ENCODE data around the gene HLA-DOA.

Gene HLA-DOA

GRCh38 chr6:33017018-33017417 lies 7.6 kb upstream of the HLA-DOA start:
- DNase-seq (ENCODE audit: low read depth), result no peak

DNA sequence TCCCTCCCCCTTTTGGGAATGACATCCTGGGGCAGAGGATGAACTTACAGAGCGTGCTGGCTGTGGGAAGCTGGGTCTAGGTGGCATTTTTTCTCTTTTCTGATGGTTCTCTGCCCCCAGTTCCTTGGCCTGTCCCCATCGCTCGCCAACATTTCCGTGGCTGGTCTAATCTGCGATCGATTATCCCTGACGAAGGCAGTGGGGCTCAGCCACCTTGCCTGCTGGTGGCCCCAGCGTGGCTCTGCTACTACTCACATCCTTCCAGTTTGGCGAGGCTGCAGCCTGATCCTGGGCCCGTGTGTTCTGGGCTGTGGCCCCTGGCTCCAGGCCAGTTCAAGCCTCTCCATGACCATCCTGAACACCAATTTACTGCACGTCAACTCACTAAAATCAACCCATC lies 6.4 kb upstream of the HLA-DOA start:
- no peak for DNase-seq (ENCODE audit: low read depth)

- peak; percentile 84 for DNase-seq (ENCODE audit: low read depth)
These were observed 5.6 kb upstream of the HLA-DOA start for GRCh38 chr6:33014841-33015634.

DNA sequence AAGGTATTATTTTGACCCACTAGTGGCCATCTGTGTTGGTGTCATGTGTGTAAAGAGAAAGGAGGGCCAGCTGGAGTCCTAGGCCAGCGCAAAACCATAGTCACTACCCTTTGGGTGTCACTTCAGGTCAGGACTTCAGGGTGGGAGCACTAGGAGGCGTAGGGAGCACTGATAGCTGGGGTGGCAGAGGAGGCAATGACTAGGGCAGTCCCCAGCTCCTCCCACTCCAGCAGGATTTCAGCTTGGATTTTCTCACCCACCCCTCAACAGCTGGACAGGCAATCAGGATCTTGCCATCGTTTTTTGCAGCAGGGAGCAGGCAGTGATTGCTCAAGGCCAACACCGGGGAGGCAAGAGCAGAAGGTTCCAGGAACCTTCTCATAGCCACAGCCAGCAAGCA lies 4.2 kb upstream of the HLA-DOA start:
- DNase-seq (ENCODE audit: low read depth), result no peak

DNA sequence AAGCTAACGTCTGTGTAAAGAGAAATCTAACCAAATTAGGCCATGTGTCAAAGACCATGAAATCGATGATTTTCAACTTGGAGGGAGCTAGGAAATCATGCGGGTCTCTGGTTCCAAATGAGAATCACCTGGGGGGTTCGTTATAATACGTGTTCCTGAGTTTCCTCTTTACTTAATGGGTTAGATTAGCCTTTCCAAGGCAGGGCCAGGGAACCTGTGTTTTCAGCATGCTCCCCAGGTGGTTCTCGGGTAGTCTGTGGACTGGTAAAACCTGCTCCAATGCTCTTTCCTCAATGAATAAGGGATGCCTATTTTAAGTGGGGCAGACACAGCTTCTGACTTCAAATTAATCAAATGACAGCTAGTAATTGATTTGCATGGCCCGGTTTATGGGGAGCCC lies 965 bp upstream of the HLA-DOA start:
- DNase-seq (ENCODE audit: low read depth), result no peak

- no peak for DNase-seq (ENCODE audit: low read depth)
These were observed 1.5 kb downstream of the HLA-DOA start for GRCh38 chr6:33007831-33008400.

DNA sequence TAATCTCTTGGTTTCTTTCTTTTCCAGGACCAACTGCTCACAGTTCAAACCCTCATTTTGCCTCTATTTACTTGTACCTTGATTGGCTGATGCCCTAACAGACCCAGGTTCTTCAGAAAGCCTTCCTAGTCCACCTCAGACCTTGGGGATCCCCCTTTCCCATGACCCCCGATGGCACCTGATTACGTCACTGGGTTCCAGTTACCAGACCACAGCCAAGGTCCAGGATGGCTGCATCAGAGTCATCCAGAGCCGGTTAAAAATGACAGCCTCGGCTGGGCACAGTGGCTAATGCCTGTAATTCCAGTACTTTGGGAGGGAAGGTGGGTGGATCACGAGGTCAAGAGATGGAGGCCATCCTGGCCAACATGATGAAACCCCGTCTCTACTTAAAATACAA lies 4.5 kb downstream of the HLA-DOA start:
- DNase-seq (ENCODE audit: low read depth), result no peak

- DNase-seq (ENCODE audit: low read depth), result no peak
These were observed 7.7 kb downstream of the HLA-DOA start for GRCh38 chr6:33001685-33002084.

- no peak for DNase-seq (ENCODE audit: low read depth)
These were observed 9.3 kb downstream of the HLA-DOA start for GRCh38 chr6:33000055-33000454.

DNA sequence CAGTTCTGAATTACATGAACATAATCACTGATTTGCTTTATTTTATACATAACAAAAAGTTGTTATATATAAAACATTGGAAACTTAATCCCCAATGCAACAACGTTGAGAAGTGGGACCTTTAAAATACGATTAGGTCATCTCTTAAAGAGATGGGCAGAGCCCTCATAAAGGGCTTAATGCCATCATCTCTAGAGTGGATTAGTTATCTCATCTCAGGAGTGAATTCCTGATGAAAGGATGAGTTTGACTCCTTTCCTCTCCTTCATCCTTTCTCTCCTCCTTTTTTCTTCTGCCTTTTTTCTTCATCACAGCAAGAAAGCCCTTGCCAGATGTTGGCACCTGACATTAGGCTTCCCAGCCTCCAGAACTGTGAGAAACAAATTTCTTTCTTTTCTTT lies 13.9 kb downstream of the HLA-DOA start:
- DNase-seq (ENCODE audit: low read depth), result no peak

- no peak for DNase-seq (ENCODE audit: low read depth)
These were observed 15.9 kb downstream of the HLA-DOA start for GRCh38 chr6:32993363-32993973.

DNA sequence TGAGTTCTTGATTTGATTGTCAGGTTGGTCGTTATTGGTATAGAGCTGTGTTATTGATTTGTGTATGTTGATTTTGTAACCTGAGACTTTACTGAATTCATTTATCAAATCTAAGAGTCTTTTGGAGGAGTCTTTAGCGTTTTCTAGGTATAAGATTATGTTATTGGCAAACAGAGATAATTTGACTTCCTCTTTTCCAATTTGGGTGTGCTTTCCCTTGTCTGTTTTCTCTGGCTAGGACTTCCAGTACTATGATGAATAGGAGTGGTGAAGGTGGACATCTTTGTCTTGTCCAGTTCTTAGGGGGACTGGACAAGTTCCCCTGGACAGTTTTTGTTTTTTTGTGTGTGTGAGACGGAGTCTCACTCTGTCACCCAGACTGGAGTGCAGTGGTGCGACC lies 17.4 kb downstream of the HLA-DOA start:
- DNase-seq (ENCODE audit: low read depth), result no peak

DNA sequence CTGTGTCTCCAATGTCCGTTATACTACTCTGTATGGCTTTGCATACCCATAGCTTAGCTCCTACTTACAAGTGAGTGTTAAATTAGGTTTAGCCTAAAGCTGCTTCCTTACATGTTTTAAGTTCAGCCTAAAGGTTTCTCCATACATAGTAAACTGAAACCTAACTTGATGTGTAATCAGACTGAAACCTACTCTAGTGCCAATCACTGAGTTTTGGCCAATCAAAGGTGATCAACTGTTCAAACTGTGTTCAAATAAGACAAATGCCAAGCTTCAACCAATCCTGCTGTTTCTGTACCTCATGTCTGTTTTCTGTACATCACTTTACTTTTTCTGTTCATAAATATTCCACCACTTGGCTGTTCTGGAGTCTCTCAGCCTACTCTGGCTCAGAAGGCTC lies 20.0 kb downstream of the HLA-DOA start:
- no peak for DNase-seq (ENCODE audit: low read depth)

DNA sequence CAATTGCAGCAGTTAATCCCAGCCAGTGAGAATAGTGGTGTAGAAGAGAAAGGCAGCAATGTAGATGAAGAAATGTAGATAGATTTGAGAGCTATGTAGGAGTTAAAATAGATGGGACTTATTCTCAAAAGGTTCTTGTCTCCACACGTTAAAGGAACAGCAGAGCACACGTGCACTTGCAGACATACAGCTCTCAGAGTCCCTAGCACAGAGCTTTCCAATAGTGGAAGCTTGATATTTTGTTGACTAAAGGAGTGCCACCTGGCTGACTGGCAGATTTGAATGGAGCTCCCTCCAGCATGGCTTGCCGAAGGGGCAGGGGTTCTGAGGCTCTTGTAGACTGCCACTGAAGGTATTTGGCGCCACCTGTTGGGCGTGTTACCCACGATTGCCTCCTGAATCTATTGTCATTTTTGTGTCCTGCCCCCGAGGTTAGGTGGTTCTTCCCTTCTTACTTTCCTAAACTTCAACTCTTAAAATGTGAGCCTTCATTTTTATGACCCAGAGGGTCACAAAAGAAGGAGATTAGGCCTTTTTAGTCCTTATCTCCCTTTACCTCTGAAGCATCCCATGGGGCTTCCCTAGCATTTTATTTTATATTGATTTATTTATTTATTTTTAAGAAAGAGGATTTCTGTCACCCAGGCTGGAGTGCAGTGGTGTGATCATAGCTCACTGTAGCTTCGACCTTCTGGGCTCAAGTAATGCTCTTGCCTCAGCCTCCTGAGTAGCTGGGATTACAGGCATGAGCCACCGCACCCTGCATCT lies 24.6 kb downstream of the HLA-DOA start:
- peak; percentile 75 for DNase-seq (ENCODE audit: low read depth)

DNA sequence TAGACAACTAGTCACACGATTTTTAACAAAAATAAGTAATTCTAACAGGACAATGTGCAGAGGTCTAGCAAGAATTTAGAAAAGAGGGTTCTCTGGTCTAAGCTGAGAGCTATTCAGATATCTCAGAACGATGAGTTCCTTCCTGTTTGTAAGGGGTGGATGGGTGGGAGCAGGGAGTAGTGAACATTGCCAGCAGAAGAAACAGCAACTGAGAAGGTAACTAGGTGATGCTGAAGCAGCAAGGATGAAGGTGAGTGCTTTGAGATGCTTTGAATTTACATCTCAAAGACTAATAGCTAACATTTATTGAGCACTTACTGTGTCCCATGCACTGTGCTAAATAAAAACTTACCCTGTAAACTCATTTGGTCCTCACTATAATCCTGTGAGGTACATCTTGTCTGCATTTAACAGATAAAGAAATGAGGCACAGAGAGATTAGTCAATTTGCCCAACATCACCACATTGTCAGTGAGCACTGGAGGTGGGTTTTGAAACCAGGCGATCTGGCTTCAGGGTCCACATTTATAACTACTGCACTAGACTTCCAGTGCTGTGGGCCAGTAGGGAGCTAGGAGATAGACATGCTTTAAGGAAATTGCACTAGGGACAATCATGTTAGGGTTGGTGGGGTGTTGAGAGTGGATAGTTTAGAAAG lies 25.3 kb downstream of the HLA-DOA start:
- no peak for DNase-seq (ENCODE audit: low read depth)

GRCh38 chr6:32983493-32983848 lies 25.9 kb downstream of the HLA-DOA start:
- DNase-seq (ENCODE audit: low read depth), result no peak

DNA sequence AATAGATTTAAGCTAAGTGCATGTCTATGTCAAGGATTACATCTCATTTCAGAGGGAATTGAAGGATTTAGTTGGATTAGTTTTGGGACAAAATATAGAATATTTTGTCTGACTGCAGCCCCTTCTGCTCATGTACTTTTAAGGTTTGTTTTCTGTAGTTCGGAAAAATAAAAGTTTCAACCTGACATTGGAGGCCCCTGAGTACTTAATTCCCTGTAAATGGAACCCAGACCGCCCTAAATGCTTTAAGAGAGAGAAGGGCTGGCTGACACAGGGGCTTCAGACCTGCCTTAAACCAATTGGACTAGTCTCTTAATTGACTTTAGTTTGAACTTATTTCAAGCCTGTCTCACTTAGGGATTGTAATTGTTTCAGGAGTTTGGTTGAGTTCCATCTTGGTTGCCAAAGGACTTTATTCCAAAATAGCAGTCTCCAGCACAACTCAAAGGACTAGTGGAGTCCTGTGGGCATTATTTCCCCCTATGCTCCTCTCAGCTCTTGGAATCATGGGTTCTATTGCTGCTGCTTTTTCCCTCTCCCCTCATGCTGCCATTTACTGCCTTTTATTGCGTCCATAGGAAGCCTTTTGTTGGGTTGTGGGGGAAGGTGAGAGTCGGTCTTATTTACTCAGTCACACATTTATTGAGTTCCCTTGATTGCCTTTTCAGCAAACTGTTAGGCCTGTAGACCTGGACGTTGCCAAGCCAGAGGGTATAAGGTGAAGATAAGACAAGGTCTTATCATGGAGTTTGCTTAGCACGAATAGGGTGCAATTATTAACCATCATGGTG lies 26.5 kb downstream of the HLA-DOA start:
- DNase-seq (ENCODE audit: low read depth), result no peak

GRCh38 chr6:32982084-32982701 lies 27.2 kb downstream of the HLA-DOA start:
- no peak for DNase-seq (ENCODE audit: low read depth)

DNA sequence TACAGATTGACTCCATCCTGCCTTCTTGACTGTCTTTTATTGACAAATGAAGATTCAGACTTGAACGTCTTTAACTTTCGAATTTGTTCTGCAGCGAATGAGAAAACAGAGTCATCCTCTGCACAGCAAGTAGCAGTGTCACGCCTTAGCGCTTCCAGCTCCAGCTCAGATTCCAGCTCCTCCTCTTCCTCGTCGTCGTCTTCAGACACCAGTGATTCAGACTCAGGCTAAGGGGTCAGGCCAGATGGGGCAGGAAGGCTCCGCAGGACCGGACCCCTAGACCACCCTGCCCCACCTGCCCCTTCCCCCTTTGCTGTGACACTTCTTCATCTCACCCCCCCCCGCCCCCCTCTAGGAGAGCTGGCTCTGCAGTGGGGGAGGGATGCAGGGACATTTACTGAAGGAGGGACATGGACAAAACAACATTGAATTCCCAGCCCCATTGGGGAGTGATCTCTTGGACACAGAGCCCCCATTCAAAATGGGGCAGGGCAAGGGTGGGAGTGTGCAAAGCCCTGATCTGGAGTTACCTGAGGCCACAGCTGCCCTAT lies 28.8 kb downstream of the HLA-DOA start:
- DNase-seq (ENCODE audit: low read depth), result no peak

DNA sequence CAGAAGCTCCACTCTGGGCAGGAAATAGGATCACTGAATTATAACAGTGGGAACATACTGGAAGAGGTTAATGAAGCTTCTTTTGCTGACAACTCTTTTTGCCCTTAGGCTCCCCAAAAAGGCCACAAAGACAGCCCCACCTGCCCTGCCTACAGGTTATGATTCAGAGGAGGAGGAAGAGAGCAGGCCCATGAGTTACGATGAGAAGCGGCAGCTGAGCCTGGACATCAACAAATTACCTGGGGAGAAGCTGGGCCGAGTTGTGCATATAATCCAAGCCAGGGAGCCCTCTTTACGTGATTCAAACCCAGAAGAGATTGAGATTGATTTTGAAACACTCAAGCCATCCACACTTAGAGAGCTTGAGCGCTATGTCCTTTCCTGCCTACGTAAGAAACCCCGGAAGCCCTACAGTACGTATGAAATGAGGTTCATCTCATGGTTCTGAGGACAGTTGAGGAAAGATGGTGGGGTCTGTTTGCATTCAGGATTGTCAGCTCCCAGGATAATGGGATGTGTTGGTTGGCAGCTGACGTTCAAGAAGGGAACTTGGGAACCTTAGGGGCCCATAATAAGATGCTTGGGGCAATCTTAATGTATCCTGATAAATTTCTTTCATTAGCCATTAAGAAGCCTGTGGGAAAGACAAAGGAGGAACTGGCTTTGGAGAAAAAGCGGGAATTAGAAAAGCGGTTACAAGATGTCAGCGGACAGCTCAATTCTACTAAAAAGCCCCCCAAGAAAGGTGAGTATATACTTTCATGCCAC lies 29.5 kb downstream of the HLA-DOA start:
- DNase-seq (ENCODE audit: low read depth), result no peak

Measured in iris pigment epithelial cell (primary cell).